Choroid plexus epithelial cell (primary cell): ENCODE data around the gene ABI1.

Source experiments
- DNase-seq: peaks from one replicate; pipeline ENCODE4 v3.0.0-alpha.2; 2010; ENCODE audit warnings: low read depth
- H3K4me3 ChIP-seq: 2 replicates; pipeline ENCODE4 v1.5.1; 2011; ENCODE audit warnings: low read depth, mild to moderate bottlenecking, control low read depth, low read length, moderate library complexity
- CTCF ChIP-seq: conservative IDR thresholded peaks from 2 replicates; pipeline ENCODE4 v1.5.1; 2011; ENCODE audit warnings: low read depth, mild to moderate bottlenecking, control low read depth, inconsistent platforms, low read length, moderate library complexity

ABI1 gene

GRCh38 chr10:26804418-26805393 is 56.1 kb downstream of the ABI1 start:
- no peak for TF ChIP-seq CTCF
- no peak for DNase-seq
- H3K4me3 ChIP-seq, result no peak overlapping the region

GRCh38 chr10:26803849-26804248 is 56.9 kb downstream of the ABI1 start:
- no peak overlapping the region for H3K4me3 ChIP-seq
- no peak for TF ChIP-seq CTCF
- DNase-seq, result no peak

GRCh38 chr10:26802527-26802926 is 58.2 kb downstream of the ABI1 start:
- H3K4me3 ChIP-seq, result no peak overlapping the region
- no peak for TF ChIP-seq CTCF
- no peak for DNase-seq

GRCh38 chr10:26801831-26802230 is 58.9 kb downstream of the ABI1 start:
- H3K4me3 ChIP-seq, result no peak overlapping the region
- no peak for DNase-seq
- no peak for TF ChIP-seq CTCF

- TF ChIP-seq CTCF, result no peak
- H3K4me3 ChIP-seq, result no peak overlapping the region
Observed at GRCh38 chr10:26801274-26801673, 59.5 kb downstream of the ABI1 start.

GRCh38 chr10:26800468-26800867 is 60.3 kb downstream of the ABI1 start:
- H3K4me3 ChIP-seq, result no peak overlapping the region
- DNase-seq, result no peak
- TF ChIP-seq CTCF, result no peak

More at GRCh38 chr10:26801274-26801673, 59.5 kb downstream of the ABI1 start:
- DNase-seq, result no peak

GRCh38 chr10:26799342-26799741 is 61.4 kb downstream of the ABI1 start:
- no peak overlapping the region for H3K4me3 ChIP-seq
- DNase-seq, result no peak
- TF ChIP-seq CTCF, result no peak
